CD14-positive monocyte (primary cell): ENCODE data around the gene AP1S3. TPM values are rescaled to one million over a fixed set of nuclear protein-coding genes. Genes with fewer than 3 reads are reported as not detected.

Experiments used
- DNase-seq, 3 donors: peaks; one replicate each; pipeline ENCODE4 v3.0.0-alpha.2; 2011 to 2022
- H2AFZ ChIP-seq: 2 replicates; pipeline ENCODE4 v1.6.0; 2012; ENCODE audit warnings: mild to moderate bottlenecking, low read depth, low read length, inconsistent platforms; ENCODE audit not compliant: insufficient read depth, poor library complexity, severe bottlenecking
- H3K27ac ChIP-seq, 2 donors: 1 replicate in 1 of 2; 2 replicates in 1 of 2; pipeline ENCODE4 v1.5.1; 2012 to 2013; ENCODE audit warnings: low read length in 2 of 2, control low read depth in 1 of 2, inconsistent platforms in 1 of 2, low read depth in 1 of 2, mild to moderate bottlenecking in 1 of 2
- H3K27me3 ChIP-seq, 2 donors: one replicate each; pipeline versions ENCODE4 v1.6.0 to v1.6.1; 2011 to 2013; ENCODE audit warnings: low read length in 2 of 2; ENCODE audit not compliant: control insufficient read depth in 2 of 2, insufficient read depth in 2 of 2
- H3K36me3 ChIP-seq, 2 donors: replicated peaks in 1 of 2; 1 replicate in 1 of 2; 2 replicates in 1 of 2; pipeline versions ENCODE4 v1.5.1 to v1.6.1; 2012 to 2013; ENCODE audit warnings: low read length in 2 of 2, control low read depth in 1 of 2, inconsistent platforms in 1 of 2, mild to moderate bottlenecking in 1 of 2; ENCODE audit not compliant: insufficient read depth in 2 of 2, control insufficient read depth in 1 of 2
- H3K4me1 ChIP-seq, 2 donors: 1 replicate in 1 of 2; 2 replicates in 1 of 2; pipeline versions ENCODE4 v1.5.1 to v1.6.1; 2012 to 2013; ENCODE audit warnings: low read length in 2 of 2, control low read depth in 1 of 2, inconsistent platforms in 1 of 2, mild to moderate bottlenecking in 1 of 2, moderate library complexity in 1 of 2; ENCODE audit not compliant: insufficient read depth in 2 of 2, control insufficient read depth in 1 of 2
- H3K4me2 ChIP-seq: replicated peaks from 2 replicates; pipeline ENCODE3; 2012; ENCODE audit warnings: low read length, moderate library complexity, mild to moderate bottlenecking; ENCODE audit not compliant: poor library complexity, severe bottlenecking; ENCODE audit errors: extremely low read depth
- H3K4me3 ChIP-seq, 3 experiments: fragments of 200-600 bp in 1 of 3; sonication (generic) in 1 of 3; replicated peaks in 1 of 3; 1 replicate in 2 of 3; 2 replicates in 1 of 3; pipeline ENCODE4 v1.5.1; 2011 to 2013; ENCODE audit warnings: low read length in 3 of 3, mild to moderate bottlenecking in 3 of 3, control low read depth in 2 of 3, low read depth in 2 of 3, inconsistent platforms in 1 of 3, moderate library complexity in 1 of 3
- H3K79me2 ChIP-seq: 2 replicates; pipeline ENCODE4 v1.6.0; 2012; ENCODE audit warnings: mild to moderate bottlenecking, control low read depth, inconsistent platforms, low read length, moderate library complexity; ENCODE audit not compliant: insufficient read depth
- H3K9ac ChIP-seq: 2 replicates; pipeline ENCODE4 v1.6.0; 2017; ENCODE audit warnings: low read length, mild to moderate bottlenecking; ENCODE audit not compliant: insufficient read depth, poor library complexity, severe bottlenecking
- H3K9me3 ChIP-seq, 2 donors: replicated peaks in 1 of 2; 1 replicate in 1 of 2; 2 replicates in 1 of 2; pipeline versions ENCODE4 v1.5.1 to v1.6.1; 2012 to 2013; ENCODE audit warnings: low read length in 2 of 2, control low read depth in 1 of 2; ENCODE audit not compliant: control insufficient read depth in 1 of 2, insufficient read depth in 1 of 2
- H4K20me1 ChIP-seq: 2 replicates; pipeline ENCODE4 v1.6.0; 2012; ENCODE audit warnings: mild to moderate bottlenecking, low read length, control low read depth, moderate library complexity; ENCODE audit not compliant: insufficient read depth
- H3K27ac Mint-ChIP-seq, 7 donors: one replicate each; pipeline ENCODE4 v1.8.0; 2020; ENCODE audit warnings: mild to moderate bottlenecking in 7 of 7, mixed read lengths in 7 of 7, moderate library complexity in 6 of 7, inconsistent platforms in 2 of 7
- H3K27me3 Mint-ChIP-seq, 3 donors: one replicate each; pipeline ENCODE4 v1.8.0; 2021 to 2022; ENCODE audit warnings: low read depth in 3 of 3, mild to moderate bottlenecking in 3 of 3, mixed read lengths in 3 of 3, moderate library complexity in 3 of 3, inconsistent platforms in 1 of 3
- H3K36me3 Mint-ChIP-seq, 2 donors: one replicate each; pipeline ENCODE4 v1.8.0; 2020; ENCODE audit warnings: mixed read lengths in 2 of 2, inconsistent platforms in 1 of 2, mild to moderate bottlenecking in 1 of 2
- H3K4me1 Mint-ChIP-seq: one replicate; pipeline ENCODE4 v1.8.0; 2020; ENCODE audit warnings: mild to moderate bottlenecking, mixed read lengths
- H3K4me3 Mint-ChIP-seq, 2 donors: one replicate each; pipeline ENCODE4 v1.8.0; 2020; ENCODE audit warnings: mild to moderate bottlenecking in 2 of 2, mixed read lengths in 2 of 2, moderate library complexity in 1 of 2
- H3K9me3 Mint-ChIP-seq, 7 donors: one replicate each; pipeline ENCODE4 v1.8.0; 2020 to 2022; ENCODE audit warnings: mixed read lengths in 7 of 7, mild to moderate bottlenecking in 6 of 7, moderate library complexity in 6 of 7, inconsistent platforms in 2 of 7
- CTCF ChIP-seq: fragments of 200-600 bp; IDR thresholded peaks from one replicate; pipeline ENCODE4 v1.8.0; 2022; ENCODE audit warnings: antibody characterized with exemption, mild to moderate bottlenecking
- WGBS: methylation state at CpG from one replicate; pipeline ENCODE4 v1.1.5; 2013; ENCODE audit warnings: missing lambda C conversion rate; ENCODE audit not compliant: insufficient coverage; 5-methylcytosine and 5-hydroxymethylcytosine counted together
- intact Hi-C, 2 donors: fragments of 100-400 bp; cut with micrococcal nuclease; formaldehyde crosslinking; loops; one replicate each; pipeline versions ENCODE4 v1.15.0 to v1.15.1; 2023
- polyA plus RNA-seq, 3 donors: library from polyadenylated mRNA; depleted of rRNA in 1 of 3; unstranded in 2 of 3; stranded (reverse) in 1 of 3; fragments of 300-500 nt in 2 of 3; fragments of >200 nt in 1 of 3; fragmentation: Illumina TruSeq in 2 of 3; gene quantifications; 1 replicate in 2 of 3; 2 replicates in 1 of 3; pipeline ENCODE4 v1.2.3, GENCODE V29; 2012 to 2021

AP1S3 gene
- polyA plus RNA-seq, 3 donors: 0.80 to 1.3 (median 0.81) TPM

- Histone ChIP-seq H3K79me2 (no peaks in the 10 kb centered on the region), H3K27me3 (no peaks in the 10 kb centered on the region), H3K4me3 (no peak overlapping the region), H3K9ac (no peak overlapping the region), H3K4me1 (peaks cover 5 to 9% of the 10 kb centered on the region in 2 donors), H3K4me2 (no peak overlapping the region), H4K20me1 (no peaks in the 10 kb centered on the region), H2AFZ (no peak overlapping the region), H3K9me3 (no peaks in the 10 kb centered on the region), H3K36me3 (peaks cover 16 to 34% of the 10 kb centered on the region in 2 donors), H3K27ac (no peak overlapping the region)
- no peak for TF ChIP-seq CTCF
- intact Hi-C loops: no loop called here
- no peaks in the 10 kb centered on the region for H3K9me3 Mint-ChIP-seq
- H3K36me3 Mint-ChIP-seq: peaks cover 42 to 44% of the 10 kb centered on the region in 2 donors
- WGBS: no CpG with 5 or more reads among the region's 3 CpGs
- DNase-seq: no peak
- peaks cover 11% of the 10 kb centered on the region for H3K4me1 Mint-ChIP-seq
- no peak overlapping the region for H3K27ac Mint-ChIP-seq
- H3K27me3 Mint-ChIP-seq: no peaks in the 10 kb centered on the region
- no peak overlapping the region for H3K4me3 Mint-ChIP-seq
Measured at GRCh38 chr2:223772363-223772762, 65.0 kb downstream of the AP1S3 start.

GRCh38 chr2:223771475-223771874 lies 65.9 kb downstream of the AP1S3 start:
- Mint-ChIP-seq H3K36me3 (peaks cover 38% of the 10 kb centered on the region in 2 donors), H3K4me3 (no peak overlapping the region), H3K27me3 (no peaks in the 10 kb centered on the region), H3K4me1 (peaks cover 11% of the 10 kb centered on the region), H3K9me3 (no peaks in the 10 kb centered on the region), H3K27ac (no peak overlapping the region)
- no peaks in the 10 kb centered on the region for H3K9me3 ChIP-seq
- TF ChIP-seq CTCF: no peak
- H3K4me2 ChIP-seq: no peak overlapping the region
- no peaks in the 10 kb centered on the region for H3K27me3 ChIP-seq
- WGBS: no CpG with 5 or more reads among the region's 4 CpGs
- H3K9ac ChIP-seq: no peak overlapping the region
- peaks cover 5 to 9% of the 10 kb centered on the region in 2 donors for H3K4me1 ChIP-seq
- no peak for DNase-seq
- intact Hi-C loops: no loop called here
- no peak overlapping the region for H3K27ac ChIP-seq
- no peak overlapping the region for H3K4me3 ChIP-seq
- H4K20me1 ChIP-seq: no peaks in the 10 kb centered on the region
- no peaks in the 10 kb centered on the region for H3K79me2 ChIP-seq
- no peak overlapping the region for H2AFZ ChIP-seq
- H3K36me3 ChIP-seq: peaks cover 10 to 25% of the 10 kb centered on the region in 2 donors
